AG09309 (cell line): ENCODE measurements around the gene PI4KA.
"Not testable (repeated sequence)": the region's sequence is repeated elsewhere in the genome, so short reads cannot be mapped to it uniquely, and the experiment has no call there.

Experiments
- DNase-seq: peaks from one replicate; pipeline ENCODE4 v3.0.0-alpha.2; 2010; ENCODE audit warnings: low read depth
- H3K4me3 ChIP-seq: 2 replicates; pipeline ENCODE4 v1.5.1; 2011; ENCODE audit warnings: mild to moderate bottlenecking, low read depth, low read length, moderate library complexity; ENCODE audit not compliant: control insufficient read depth
- TF ChIP-seq, protein P1 (sequence below): IDR thresholded peaks from 2 replicates; pipeline ENCODE4 v1.5.1; 2011; ENCODE audit warnings: mild to moderate bottlenecking, low read depth, low read length, inconsistent platforms; ENCODE audit not compliant: insufficient read depth, control insufficient read depth; ENCODE audit errors: missing control alignments

Gene PI4KA

DNA sequence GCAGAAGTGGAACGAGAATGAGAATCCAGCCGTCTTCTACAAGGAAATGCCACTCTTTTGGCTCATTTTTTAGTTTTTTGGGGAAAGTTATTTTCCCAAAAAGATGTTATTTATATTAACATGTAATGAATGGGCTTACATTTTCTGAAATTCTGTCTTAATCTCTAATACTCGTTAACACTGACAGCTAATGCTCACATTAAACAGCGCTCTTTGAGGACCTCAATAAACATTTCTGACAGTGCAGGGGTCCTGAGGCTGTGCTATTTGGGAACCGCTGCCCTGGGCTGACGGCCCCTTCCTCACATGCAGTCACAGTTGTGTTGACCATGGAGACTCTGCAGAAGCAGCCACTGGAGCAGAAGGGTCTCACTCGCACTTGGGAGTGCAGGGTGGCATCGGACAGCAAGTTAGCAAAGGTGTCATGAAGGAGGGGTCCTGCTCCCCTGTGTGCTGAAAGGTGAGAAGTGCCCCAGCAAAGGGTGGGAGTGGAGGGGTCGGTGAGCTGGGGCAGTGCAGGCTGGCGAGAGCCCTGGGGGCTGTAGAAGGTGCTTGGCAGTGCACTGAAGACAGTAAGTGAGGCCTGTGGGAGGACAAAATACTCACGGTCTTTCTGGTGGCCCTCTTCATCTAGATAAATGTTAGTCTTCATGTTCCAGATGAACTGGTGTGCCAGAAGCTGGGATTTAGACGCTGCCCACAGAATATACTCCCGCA, 137.8 kb downstream of the PI4KA start:
- no peak overlapping the region for H3K4me3 ChIP-seq
- TF ChIP-seq, protein P1, sequence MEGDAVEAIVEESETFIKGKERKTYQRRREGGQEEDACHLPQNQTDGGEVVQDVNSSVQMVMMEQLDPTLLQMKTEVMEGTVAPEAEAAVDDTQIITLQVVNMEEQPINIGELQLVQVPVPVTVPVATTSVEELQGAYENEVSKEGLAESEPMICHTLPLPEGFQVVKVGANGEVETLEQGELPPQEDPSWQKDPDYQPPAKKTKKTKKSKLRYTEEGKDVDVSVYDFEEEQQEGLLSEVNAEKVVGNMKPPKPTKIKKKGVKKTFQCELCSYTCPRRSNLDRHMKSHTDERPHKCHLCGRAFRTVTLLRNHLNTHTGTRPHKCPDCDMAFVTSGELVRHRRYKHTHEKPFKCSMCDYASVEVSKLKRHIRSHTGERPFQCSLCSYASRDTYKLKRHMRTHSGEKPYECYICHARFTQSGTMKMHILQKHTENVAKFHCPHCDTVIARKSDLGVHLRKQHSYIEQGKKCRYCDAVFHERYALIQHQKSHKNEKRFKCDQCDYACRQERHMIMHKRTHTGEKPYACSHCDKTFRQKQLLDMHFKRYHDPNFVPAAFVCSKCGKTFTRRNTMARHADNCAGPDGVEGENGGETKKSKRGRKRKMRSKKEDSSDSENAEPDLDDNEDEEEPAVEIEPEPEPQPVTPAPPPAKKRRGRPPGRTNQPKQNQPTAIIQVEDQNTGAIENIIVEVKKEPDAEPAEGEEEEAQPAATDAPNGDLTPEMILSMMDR: no peak
- no peak for DNase-seq

DNA sequence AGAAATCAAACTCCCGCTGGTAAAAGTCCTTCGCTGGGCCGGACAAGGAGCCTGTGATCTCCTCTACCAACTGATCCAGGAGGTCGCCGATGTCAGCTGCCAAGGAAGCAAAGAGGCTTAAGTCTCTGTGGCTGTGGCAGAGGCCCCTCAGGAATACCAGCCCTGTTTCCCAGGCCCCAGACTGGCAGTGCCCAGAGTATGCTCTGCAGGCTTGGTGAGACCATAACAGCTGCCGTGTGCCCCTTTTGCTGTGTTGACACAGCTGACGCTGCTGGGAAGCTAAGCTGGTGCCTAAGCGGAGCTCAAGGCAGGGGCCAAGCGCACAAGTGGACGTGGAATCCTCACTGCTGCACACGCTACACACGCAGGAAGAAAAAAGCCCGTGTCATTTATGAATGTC, 139.9 kb downstream of the PI4KA start:
- H3K4me3 ChIP-seq, DNase-seq: not testable (repeated sequence)

- not testable (repeated sequence) for H3K4me3 ChIP-seq, DNase-seq
Observed at GRCh38 chr22:20717981-20718380, 140.6 kb downstream of the PI4KA start.

DNA sequence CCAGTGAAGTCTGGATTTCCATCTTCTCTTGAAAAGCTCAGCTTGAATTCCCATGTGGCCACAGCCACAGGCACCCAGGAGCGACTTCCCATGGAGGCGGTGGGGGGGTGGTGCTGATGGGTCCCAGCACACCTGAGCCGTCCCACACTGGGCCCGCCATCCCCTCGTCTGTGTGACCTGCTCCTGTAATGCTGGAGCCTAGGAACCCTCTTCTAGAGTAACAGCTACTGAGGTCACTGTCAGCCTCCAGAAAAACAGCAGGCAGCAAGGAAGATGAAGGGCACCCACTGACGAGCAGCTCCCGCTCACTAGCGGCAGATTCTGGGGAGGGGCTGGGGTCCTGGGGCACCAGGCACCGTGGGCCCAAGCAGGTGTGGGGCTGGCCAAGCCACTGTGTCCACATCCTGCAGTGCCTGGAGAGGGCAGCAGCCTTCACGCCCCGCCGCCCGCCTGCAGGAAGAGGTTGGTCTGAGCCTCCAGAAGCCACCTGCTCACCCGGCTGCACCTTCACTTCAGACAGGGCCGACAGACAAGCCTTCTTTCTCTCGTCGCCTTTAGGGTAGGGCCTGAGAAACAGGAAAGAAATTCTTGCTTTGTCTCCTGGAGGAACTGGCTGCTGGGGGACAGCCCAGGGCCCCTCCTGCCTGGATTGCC, 141.3 kb downstream of the PI4KA start:
- DNase-seq, H3K4me3 ChIP-seq: not testable (repeated sequence)

DNA sequence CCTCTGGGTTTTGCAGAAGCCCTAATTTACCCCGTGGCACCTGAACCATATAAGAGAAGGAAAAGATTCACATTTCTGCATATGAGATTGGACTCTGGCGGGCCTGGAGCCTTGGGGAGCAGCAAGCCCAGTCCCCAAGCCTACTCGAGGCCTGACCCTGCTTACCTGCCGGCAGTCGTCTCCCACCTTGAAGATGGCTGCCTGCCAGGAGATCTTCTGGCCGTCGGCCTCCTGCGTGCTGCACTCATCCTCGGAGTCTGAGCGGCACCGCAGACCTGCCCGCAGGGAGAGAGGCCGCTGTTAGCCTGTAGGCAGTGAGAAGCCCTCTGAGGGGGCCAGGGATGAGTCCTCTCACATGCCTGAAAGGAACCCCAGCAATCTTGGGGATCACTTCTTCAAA, 145.5 kb downstream of the PI4KA start:
- not testable (repeated sequence) for H3K4me3 ChIP-seq, DNase-seq

GRCh38 chr22:20709966-20710365, 148.6 kb downstream of the PI4KA start:
- not testable (repeated sequence) for H3K4me3 ChIP-seq

DNA sequence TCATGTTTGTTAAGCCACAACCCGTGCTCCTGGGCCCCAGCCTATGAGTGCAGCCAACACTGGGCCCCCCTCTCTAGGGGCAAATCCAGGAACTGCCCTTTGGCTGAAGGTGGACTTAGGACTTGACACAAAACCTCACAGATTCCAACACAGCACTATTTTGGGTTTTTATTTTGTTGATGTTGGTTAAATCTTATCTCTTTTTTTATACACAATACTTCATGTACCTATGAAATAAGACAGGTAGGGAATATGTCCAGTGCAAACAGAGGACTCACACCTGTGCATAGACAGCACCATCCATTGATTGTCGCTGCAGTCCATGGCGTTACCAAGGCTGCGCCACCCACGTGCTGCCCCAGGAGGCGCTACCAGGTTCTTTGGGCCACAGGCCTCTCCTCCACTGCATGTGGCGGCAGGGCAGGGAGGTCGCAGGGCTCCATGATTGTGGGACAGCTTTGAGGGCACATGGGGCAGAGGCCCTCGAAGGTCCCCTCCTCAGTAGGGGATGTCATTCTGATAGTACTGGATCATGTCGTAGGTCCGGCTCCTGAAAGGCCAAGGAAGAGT, 151.0 kb downstream of the PI4KA start:
- H3K4me3 ChIP-seq, DNase-seq: not testable (repeated sequence)

More at GRCh38 chr22:20709966-20710365, 148.6 kb downstream of the PI4KA start:
- DNase-seq: not testable (repeated sequence)

- H3K4me3 ChIP-seq: not testable (repeated sequence)
Observed at GRCh38 chr22:20703816-20704609, 154.6 kb downstream of the PI4KA start.

GRCh38 chr22:20703414-20703806, 155.2 kb downstream of the PI4KA start:
- DNase-seq: not testable (repeated sequence)
- peak overlapping the region; percentile 21 for H3K4me3 ChIP-seq

More at GRCh38 chr22:20703816-20704609, 154.6 kb downstream of the PI4KA start:
- not testable (repeated sequence) for DNase-seq

GRCh38 chr22:20702546-20703413, 155.8 kb downstream of the PI4KA start:
- peak; percentile 47 for DNase-seq
- peak overlapping the region; percentile 71 for H3K4me3 ChIP-seq

DNA sequence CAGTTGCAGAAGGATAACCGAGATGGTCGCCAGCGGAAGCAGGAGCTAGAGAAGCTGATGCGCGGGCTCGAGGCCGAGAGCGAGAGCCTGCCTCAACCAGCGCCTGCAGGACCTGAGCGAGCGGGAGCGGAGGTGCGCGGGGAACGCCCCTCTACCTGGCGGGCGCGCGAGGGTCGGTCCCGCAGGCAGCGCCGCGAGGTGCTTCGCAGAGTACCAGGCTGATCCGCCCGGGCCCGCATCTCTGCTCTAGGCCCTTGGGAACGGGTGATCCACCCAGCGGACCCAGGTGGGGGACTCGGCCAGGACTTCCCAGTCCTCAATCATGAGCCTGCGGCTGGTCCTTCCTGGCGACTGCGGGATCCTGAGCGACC, 156.5 kb downstream of the PI4KA start:
- peak overlapping the region; percentile 71 for H3K4me3 ChIP-seq
- not testable (repeated sequence) for DNase-seq

DNA sequence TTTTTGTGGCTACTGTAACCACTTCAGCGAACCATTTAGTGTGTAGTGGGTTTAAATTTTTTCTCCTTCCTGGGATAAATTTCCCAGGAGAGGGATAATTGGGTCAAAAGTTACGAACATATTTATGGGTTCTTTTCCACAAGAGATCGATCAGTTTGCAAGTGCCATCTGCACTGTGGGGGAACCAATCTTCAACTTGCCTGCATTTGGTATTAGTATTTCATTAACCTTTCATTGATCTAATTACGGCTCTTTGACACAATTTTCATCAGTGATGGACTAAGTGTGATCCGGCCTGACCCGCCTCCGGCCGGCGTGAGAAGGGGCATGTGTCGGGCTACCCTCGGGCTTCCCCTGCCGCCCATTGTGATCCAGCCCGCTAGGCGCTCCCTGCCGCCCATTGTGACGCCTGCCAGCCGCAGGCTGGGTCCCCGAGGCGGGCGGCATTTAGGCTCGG, 156.9 kb downstream of the PI4KA start:
- peak overlapping the region; percentile 8; the same call in 1 of the 2 replicates for H3K4me3 ChIP-seq
- not testable (repeated sequence) for DNase-seq

DNA sequence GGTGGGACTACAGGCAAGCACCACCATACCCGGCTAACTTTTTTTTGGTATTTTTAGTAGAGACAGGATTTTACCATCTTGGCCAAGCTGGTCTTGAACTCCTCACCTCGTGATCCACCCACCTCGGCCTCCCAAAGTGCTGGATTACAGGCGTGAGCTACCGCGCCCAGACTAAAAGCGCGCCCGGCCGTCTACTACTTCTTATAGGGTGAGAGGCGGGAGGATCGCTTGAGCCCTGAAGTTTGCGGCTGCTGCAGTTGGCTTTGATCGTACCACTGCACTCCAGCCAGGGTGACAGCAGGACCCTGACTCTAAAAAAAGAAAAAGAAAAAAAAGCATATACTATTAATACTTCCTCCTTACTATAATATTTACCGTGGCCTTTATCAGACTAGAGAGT, 158.3 kb downstream of the PI4KA start:
- H3K4me3 ChIP-seq, DNase-seq: not testable (repeated sequence)

DNA sequence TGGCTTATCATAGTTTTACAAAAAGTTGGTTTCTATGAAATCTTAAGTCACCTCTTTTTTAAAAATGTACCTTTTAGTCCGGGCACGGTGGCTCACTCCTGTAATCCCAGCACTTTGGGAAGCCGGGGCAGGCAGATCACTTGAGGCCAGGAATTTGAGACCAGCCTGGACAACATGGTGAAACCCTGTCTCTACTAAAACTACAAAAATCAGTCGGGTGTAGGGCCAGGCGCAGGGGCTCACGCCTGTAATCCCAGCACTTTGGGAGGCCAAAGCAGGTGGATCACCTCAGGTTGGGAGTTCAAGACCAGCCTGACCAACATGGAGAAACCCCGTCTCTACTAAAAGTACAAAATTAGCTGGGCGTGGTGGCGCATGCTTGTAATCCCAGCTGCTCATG, 158.8 kb downstream of the PI4KA start:
- H3K4me3 ChIP-seq, DNase-seq: not testable (repeated sequence)
